ENCODE measurements around the gene SMIM36. TPM values are rescaled to one million over a fixed set of nuclear protein-coding genes. Genes with fewer than 3 reads are reported as not detected.
A peak's percentile ranks its signal among the peaks of the same experiment; 100 is the strongest.
"Not testable (repeated sequence)": the region's sequence is repeated elsewhere in the genome, so short reads cannot be mapped to it uniquely, and the experiment has no call there.

Gene SMIM36
- total RNA-seq, 1 donor from 2014 or later: not detected

DNA sequence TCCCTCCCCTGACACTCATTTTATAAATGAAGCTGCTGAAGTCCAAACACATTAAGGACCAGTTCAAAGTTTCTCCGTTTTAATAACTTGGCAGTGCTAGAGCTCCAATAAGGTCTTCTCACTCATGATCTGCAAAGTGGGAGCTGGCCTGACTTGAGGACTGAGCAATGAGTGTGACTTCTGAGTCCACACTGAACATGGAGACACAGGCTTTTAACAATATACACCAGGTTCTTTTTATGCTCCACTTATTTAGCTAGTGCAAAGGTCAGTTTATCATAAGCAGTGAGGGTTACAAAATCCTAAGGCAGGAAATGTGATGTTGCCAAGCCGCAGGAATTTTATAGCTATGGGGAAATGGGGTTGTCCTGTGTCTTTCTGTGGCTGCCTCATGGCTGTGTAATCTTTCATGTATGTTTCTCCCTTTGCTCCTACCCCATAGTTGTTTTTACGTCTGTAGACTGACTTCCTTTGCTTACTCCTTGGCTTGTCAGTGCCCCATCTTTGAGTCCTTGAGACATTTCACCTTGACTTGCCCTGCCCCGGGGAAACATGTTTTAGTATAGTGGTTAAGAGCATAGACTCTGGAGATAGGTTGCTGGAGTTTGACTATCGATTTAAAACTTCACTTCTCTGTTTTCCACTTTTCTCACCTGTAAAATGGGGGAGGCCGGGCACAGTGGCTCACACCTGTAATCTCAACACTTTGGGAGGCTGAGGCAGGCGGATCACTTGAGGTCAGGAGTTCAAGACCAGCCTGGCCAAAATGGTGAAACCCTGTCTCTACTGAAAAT, 77.4 kb downstream of the SMIM36 start:
- no peak for DNase-seq (ENCODE audit: low spot score in 2 of 2, unreplicated experiment in 2 of 2)
- peaks cover 53% of the 10 kb centered on the region for H3K4me1 Mint-ChIP-seq
- no peaks in the 10 kb centered on the region for H3K27me3 Mint-ChIP-seq (ENCODE audit: low read depth)
- H3K9me3 Mint-ChIP-seq: no peaks in the 10 kb centered on the region
- H3K36me3 Mint-ChIP-seq: no peaks in the 10 kb centered on the region
- TF ChIP-seq, protein P1, sequence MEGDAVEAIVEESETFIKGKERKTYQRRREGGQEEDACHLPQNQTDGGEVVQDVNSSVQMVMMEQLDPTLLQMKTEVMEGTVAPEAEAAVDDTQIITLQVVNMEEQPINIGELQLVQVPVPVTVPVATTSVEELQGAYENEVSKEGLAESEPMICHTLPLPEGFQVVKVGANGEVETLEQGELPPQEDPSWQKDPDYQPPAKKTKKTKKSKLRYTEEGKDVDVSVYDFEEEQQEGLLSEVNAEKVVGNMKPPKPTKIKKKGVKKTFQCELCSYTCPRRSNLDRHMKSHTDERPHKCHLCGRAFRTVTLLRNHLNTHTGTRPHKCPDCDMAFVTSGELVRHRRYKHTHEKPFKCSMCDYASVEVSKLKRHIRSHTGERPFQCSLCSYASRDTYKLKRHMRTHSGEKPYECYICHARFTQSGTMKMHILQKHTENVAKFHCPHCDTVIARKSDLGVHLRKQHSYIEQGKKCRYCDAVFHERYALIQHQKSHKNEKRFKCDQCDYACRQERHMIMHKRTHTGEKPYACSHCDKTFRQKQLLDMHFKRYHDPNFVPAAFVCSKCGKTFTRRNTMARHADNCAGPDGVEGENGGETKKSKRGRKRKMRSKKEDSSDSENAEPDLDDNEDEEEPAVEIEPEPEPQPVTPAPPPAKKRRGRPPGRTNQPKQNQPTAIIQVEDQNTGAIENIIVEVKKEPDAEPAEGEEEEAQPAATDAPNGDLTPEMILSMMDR (IDR thresholded peaks at IDR 0.05; ENCODE audit: unreplicated experiment): no peak
- H3K4me3 Mint-ChIP-seq: no peak overlapping the region
- peak overlapping the region; percentile 77 for H3K27ac Mint-ChIP-seq

DNA sequence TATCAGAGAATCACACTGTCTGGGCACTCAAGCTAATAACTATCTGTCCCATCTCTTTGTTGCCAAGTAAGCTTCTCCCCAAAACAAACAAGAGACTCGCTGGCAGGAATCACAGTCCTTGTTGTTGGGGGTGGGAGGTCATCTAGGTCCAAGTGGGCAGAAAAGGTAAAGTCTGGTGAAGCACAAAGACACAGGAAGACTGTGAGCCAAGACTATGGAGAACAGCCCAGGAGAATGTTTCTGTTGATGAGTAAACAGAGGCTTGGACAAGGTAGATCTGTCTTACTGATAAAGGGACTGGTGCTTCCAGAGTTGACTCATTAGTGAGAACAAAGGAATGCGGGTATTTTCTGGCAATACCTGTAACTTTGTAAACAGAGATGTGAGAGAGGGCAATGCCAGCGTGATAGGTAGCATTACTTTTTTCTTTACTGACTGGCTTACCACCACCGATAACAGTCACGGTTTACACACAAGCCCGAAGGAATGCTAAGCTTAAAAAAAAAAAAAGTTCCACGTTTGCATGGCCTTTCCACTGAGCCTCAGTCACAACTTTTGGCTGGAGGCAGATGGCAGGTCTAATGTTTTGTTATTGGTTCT, 78.1 kb downstream of the SMIM36 start:
- Mint-ChIP-seq H3K4me1 (peaks cover 53% of the 10 kb centered on the region), H3K4me3 (no peak overlapping the region), H3K9me3 (no peaks in the 10 kb centered on the region), H3K27me3 (ENCODE audit: low read depth) (no peaks in the 10 kb centered on the region), H3K27ac (peak overlapping the region; percentile 77), H3K36me3 (no peaks in the 10 kb centered on the region)
- TF ChIP-seq, protein P1 (IDR thresholded peaks at IDR 0.05; ENCODE audit: unreplicated experiment): no peak
- DNase-seq (ENCODE audit: low spot score in 2 of 2, unreplicated experiment in 2 of 2): no peak

DNA sequence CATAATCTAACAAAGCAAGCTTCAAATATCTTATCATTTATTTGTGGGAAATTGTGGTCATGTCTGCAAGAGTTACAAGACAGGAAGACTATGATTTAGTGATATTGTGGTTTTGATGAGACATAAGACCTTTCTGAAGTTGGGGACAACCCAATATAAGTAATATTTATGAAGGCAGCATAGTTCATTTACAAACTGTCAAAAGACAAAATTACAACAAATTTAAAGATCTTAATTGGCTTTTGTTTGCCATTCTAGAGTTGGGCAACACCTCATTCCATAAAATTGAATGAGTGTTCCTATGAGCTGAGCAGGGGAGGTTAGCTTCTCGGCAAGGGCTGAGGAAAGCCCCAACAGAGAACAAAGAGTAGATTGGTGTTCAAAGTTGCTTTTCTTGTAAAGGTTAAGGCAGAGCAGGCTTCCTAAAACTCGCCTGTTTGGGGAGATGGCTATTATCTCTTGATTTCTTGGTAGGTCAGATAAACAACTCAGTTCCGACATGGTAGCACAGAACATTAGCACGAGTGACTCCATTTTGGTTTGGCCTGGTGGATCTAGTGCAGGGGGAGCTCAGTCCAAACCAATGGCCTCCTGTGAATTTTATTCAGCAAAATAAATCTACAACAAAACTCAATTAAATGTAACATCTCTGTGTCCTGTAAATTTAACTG, 78.8 kb downstream of the SMIM36 start:
- Mint-ChIP-seq H3K27ac (peak overlapping the region; percentile 77), H3K4me3 (no peak overlapping the region), H3K9me3 (no peaks in the 10 kb centered on the region), H3K36me3 (no peaks in the 10 kb centered on the region), H3K27me3 (ENCODE audit: low read depth) (no peaks in the 10 kb centered on the region), H3K4me1 (peaks cover 50% of the 10 kb centered on the region)
- no peak for DNase-seq (ENCODE audit: low spot score in 2 of 2, unreplicated experiment in 2 of 2)
- TF ChIP-seq, protein P1 (IDR thresholded peaks at IDR 0.05; ENCODE audit: unreplicated experiment): no peak

DNA sequence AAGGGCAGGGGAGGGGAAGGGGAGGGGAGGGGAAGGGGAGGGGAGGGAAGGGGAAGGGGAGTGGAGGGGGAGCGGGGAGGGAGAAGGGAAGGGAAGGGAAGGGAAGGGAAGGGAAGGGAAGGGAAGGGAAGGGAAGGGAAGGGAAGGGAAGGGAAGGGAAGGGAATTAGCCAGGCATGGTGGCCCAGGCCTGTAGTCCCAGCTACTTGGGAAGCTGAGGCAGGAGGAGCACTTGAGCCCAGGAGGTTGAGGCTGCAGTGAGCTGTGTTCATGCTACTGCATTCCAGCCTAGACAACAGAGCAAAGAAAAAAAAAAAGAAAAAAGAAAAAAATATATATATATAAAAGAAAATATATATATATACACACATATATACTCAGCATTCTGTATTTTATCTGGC, 79.3 kb downstream of the SMIM36 start:
- H3K27ac Mint-ChIP-seq; H3K4me3 Mint-ChIP-seq; H3K36me3 Mint-ChIP-seq; H3K27me3 Mint-ChIP-seq (ENCODE audit: low read depth); H3K9me3 Mint-ChIP-seq; DNase-seq (ENCODE audit: low spot score in 2 of 2, unreplicated experiment in 2 of 2): not testable (repeated sequence)
- H3K4me1 Mint-ChIP-seq: peaks cover 47% of the 10 kb centered on the region

DNA sequence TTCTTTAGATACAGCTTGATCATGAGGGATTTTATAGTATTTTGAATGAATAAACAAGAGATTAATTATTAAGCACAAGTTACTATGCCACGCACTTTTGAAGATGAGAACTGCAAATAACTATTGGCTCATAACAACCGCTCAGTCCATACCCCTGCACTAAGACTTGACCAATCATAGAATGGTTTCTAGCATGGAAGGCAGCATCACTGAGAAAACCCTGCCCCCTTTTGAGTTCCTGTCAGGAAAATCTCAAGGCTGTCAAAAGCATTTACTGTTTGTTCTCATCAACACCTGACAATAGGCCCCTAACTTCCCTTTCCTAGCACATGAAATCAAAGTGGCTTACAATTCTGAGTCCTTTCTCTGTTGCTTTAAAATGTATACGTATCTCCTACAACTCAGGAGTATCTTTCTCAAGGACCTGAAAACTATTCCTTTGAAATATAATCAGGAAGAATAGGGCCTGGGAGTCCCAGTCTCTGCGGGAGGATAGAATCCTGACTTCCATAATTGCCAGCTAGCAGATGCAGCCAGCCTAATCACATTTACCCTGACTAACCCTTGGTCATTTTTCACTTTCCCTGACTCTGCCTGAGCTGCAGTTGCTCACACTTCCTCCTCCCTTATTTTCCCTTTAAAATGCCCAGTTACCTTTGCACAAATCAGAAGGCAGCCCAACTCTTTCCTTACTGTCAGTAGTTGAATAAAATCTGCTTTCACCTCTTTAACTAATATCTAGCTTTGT, 80.5 kb downstream of the SMIM36 start:
- Mint-ChIP-seq H3K4me3 (no peak overlapping the region), H3K27ac (peak overlapping the region; percentile 65), H3K9me3 (no peaks in the 10 kb centered on the region)

More for the DNA sequence above, 80.5 kb downstream of the SMIM36 start:
- TF ChIP-seq, protein P1 (IDR thresholded peaks at IDR 0.05; ENCODE audit: unreplicated experiment): no peak
- Mint-ChIP-seq H3K4me1 (peaks cover 46% of the 10 kb centered on the region), H3K36me3 (no peaks in the 10 kb centered on the region), H3K27me3 (ENCODE audit: low read depth) (no peaks in the 10 kb centered on the region)
- no peak for DNase-seq (ENCODE audit: low spot score in 2 of 2, unreplicated experiment in 2 of 2)
